Activated CD8-positive, alpha-beta memory T cell treated with anti-CD3 and anti-CD28 coated beads, Interleukin-2, amount 10 ng/mL, durations not matched to agents 7 days and 5 days (primary cell): Measurements from ENCODE around the gene BRI3BP. TPM values are rescaled to one million over a fixed set of nuclear protein-coding genes. Genes with fewer than 3 reads are reported as not detected.
"Not testable (repeated sequence)": the region's sequence is repeated elsewhere in the genome, so short reads cannot be mapped to it uniquely, and the experiment has no call there.

Source experiments
- ATAC-seq: fragments of 150-1000 bp; cut with Tn5 transposase; one replicate; pipeline ENCODE4 v1.10.0; 2021; ENCODE audit warnings: moderate library complexity
- CTCF ChIA-PET: fragments of 350-600 bp; sonication (Branson Sonifier 250); formaldehyde crosslinking; loops from one replicate; lab custom pipeline; 2021; ENCODE audit warnings: antibody characterized with exemption; lab: Charles Lee
- DNase-seq: peaks from one replicate; pipeline ENCODE4 v3.0.0-alpha.2; 2020
- H3K27ac Mint-ChIP-seq: one replicate; pipeline ENCODE4 v1.8.0; 2021; ENCODE audit warnings: mild to moderate bottlenecking, mixed read lengths
- H3K27me3 Mint-ChIP-seq: one replicate; pipeline ENCODE4 v1.8.0; 2021; ENCODE audit warnings: mixed read lengths
- H3K36me3 Mint-ChIP-seq: one replicate; pipeline ENCODE4 v1.8.0; 2021; ENCODE audit warnings: mild to moderate bottlenecking, mixed read lengths
- H3K4me1 Mint-ChIP-seq: one replicate; pipeline ENCODE4 v1.8.0; 2021; ENCODE audit warnings: mixed read lengths
- H3K4me3 Mint-ChIP-seq: one replicate; pipeline ENCODE4 v1.8.0; 2021; ENCODE audit warnings: mild to moderate bottlenecking, moderate library complexity, mixed read lengths
- H3K9me3 Mint-ChIP-seq: one replicate; pipeline ENCODE4 v1.8.0; 2022; ENCODE audit warnings: low read depth, mixed read lengths
- total RNA-seq, 2 experiments: library from RNA; stranded (reverse); gene quantifications; one replicate each; pipeline ENCODE4 v1.2.3, GENCODE V29; 2021

BRI3BP gene
- total RNA-seq, 2 experiments from 2014 or later, result 21.9 to 25.8 TPM

GRCh38 chr12:125070112-125070511 lies 76.7 kb downstream of the BRI3BP start:
- Mint-ChIP-seq H3K27ac (no peak overlapping the region), H3K36me3 (no peaks in the 10 kb centered on the region), H3K27me3 (no peaks in the 10 kb centered on the region), H3K4me1 (peaks cover 10% of the 10 kb centered on the region), H3K9me3 (no peaks in the 10 kb centered on the region), H3K4me3 (no peak overlapping the region)
- DNase-seq (no peak), ATAC-seq (no peak)
- CTCF ChIA-PET, result no interaction called here

- Mint-ChIP-seq H3K9me3 (no peaks in the 10 kb centered on the region), H3K4me1 (peaks cover 10% of the 10 kb centered on the region), H3K27me3 (no peaks in the 10 kb centered on the region), H3K4me3 (no peak overlapping the region), H3K36me3 (peaks cover under 1% of the 10 kb centered on the region), H3K27ac (no peak overlapping the region)
- CTCF ChIA-PET, result no interaction called here
- ATAC-seq, result no peak
- DNase-seq, result no peak
Measured at GRCh38 chr12:125070661-125071390, 77.4 kb downstream of the BRI3BP start.

- H3K4me1 Mint-ChIP-seq, result peaks cover 7% of the 10 kb centered on the region
- H3K9me3 Mint-ChIP-seq, result no peaks in the 10 kb centered on the region
- H3K4me3 Mint-ChIP-seq, result no peak overlapping the region
- DNase-seq (no peak), ATAC-seq (no peak)
- H3K36me3 Mint-ChIP-seq, result peaks cover 5% of the 10 kb centered on the region
- no peak overlapping the region for H3K27ac Mint-ChIP-seq
- H3K27me3 Mint-ChIP-seq, result no peaks in the 10 kb centered on the region
- CTCF ChIA-PET, result no interaction called here
Measured at GRCh38 chr12:125071456-125071855, 78.0 kb downstream of the BRI3BP start.

GRCh38 chr12:125072496-125072895 lies 79.1 kb downstream of the BRI3BP start:
- CTCF ChIA-PET, result no interaction called here
- peaks cover 5% of the 10 kb centered on the region for H3K36me3 Mint-ChIP-seq
- no peaks in the 10 kb centered on the region for H3K27me3 Mint-ChIP-seq
- H3K9me3 Mint-ChIP-seq, result no peaks in the 10 kb centered on the region
- no peak overlapping the region for H3K27ac Mint-ChIP-seq
- no peaks in the 10 kb centered on the region for H3K4me1 Mint-ChIP-seq
- ATAC-seq (no peak), DNase-seq (no peak)
- no peak overlapping the region for H3K4me3 Mint-ChIP-seq

- H3K36me3 Mint-ChIP-seq, DNase-seq, H3K9me3 Mint-ChIP-seq, H3K4me1 Mint-ChIP-seq, H3K27me3 Mint-ChIP-seq, H3K4me3 Mint-ChIP-seq, ATAC-seq, H3K27ac Mint-ChIP-seq, CTCF ChIA-PET: not testable (repeated sequence)
Measured at GRCh38 chr12:125074294-125074693, 80.8 kb downstream of the BRI3BP start.

- CTCF ChIA-PET, result no interaction called here
- DNase-seq (no peak), ATAC-seq (no peak)
- no peak overlapping the region for H3K27ac Mint-ChIP-seq
- H3K36me3 Mint-ChIP-seq, result peaks cover 9% of the 10 kb centered on the region
- no peak overlapping the region for H3K4me3 Mint-ChIP-seq
- H3K4me1 Mint-ChIP-seq, result no peaks in the 10 kb centered on the region
- no peaks in the 10 kb centered on the region for H3K27me3 Mint-ChIP-seq
- no peaks in the 10 kb centered on the region for H3K9me3 Mint-ChIP-seq
Measured at GRCh38 chr12:125076103-125076502, 82.7 kb downstream of the BRI3BP start.

GRCh38 chr12:125079084-125079483 lies 85.6 kb downstream of the BRI3BP start:
- H3K9me3 Mint-ChIP-seq, result no peaks in the 10 kb centered on the region
- CTCF ChIA-PET, result no interaction called here
- H3K36me3 Mint-ChIP-seq, result peaks cover 15% of the 10 kb centered on the region
- no peak overlapping the region for H3K4me3 Mint-ChIP-seq
- ATAC-seq (no peak), DNase-seq (no peak)
- no peak overlapping the region for H3K27ac Mint-ChIP-seq
- no peaks in the 10 kb centered on the region for H3K27me3 Mint-ChIP-seq
- no peaks in the 10 kb centered on the region for H3K4me1 Mint-ChIP-seq

- Mint-ChIP-seq H3K4me3 (no peak overlapping the region), H3K36me3 (peaks cover 19% of the 10 kb centered on the region), H3K9me3 (no peaks in the 10 kb centered on the region), H3K27ac (no peak overlapping the region), H3K4me1 (no peaks in the 10 kb centered on the region), H3K27me3 (no peaks in the 10 kb centered on the region)
- DNase-seq (no peak), ATAC-seq (no peak)
- CTCF ChIA-PET, result no interaction called here
Measured at GRCh38 chr12:125079648-125080645, 86.5 kb downstream of the BRI3BP start.

Other genes starting within 250 kb of the BRI3BP start
- gene SCARB1, start 129.8 kb upstream of the BRI3BP start, total RNA-seq, result 10 to 100 TPM; 12.6 to 17.2 TPM
- gene UBC, start 79.0 kb upstream of the BRI3BP start, total RNA-seq, result 1,000 to 10,000 TPM; 1,159 to 1,188 TPM
- gene DHX37, start 4.5 kb upstream of the BRI3BP start, total RNA-seq, result 10 to 100 TPM; 35.2 to 43.4 TPM
- gene AACS, start 71.8 kb downstream of the BRI3BP start, total RNA-seq, result 10 to 100 TPM; 14.9 to 20.3 TPM
- gene TMEM132B, start 192.7 kb downstream of the BRI3BP start, total RNA-seq, result not detected